Calu3 (cell line): Measurements from ENCODE around the gene BRD2. TPM values are rescaled to one million over a fixed set of nuclear protein-coding genes. Genes with fewer than 3 reads are reported as not detected.

Source experiments
- BruUV-seq: library from RNA; stranded (reverse); fragments of 400-500 nt; replicated peaks from 2 replicates; lab custom pipeline; 2021; lab: Mats Ljungman, UMichigan
- CTCF ChIA-PET: fragments of 300-600 bp; sonication (Branson Sonifier 250); formaldehyde crosslinking; loops from one replicate; lab custom pipeline; 2022; ENCODE audit warnings: antibody characterized with exemption; lab: Charles Lee
- DNase-seq: peaks from one replicate; pipeline ENCODE4 v3.0.0; 2022
- H3K27ac Mint-ChIP-seq: one replicate; pipeline ENCODE4 v1.8.0; 2022; ENCODE audit warnings: mixed read lengths; ENCODE audit not compliant: unreplicated experiment
- H3K27me3 Mint-ChIP-seq: one replicate; pipeline ENCODE4 v1.8.0; 2022; ENCODE audit warnings: mixed read lengths; ENCODE audit not compliant: unreplicated experiment
- H3K36me3 Mint-ChIP-seq: one replicate; pipeline ENCODE4 v1.8.0; 2022; ENCODE audit warnings: mild to moderate bottlenecking, moderate library complexity, mixed read lengths; ENCODE audit not compliant: insufficient read depth, unreplicated experiment
- H3K4me1 Mint-ChIP-seq: one replicate; pipeline ENCODE4 v1.8.0; 2022; ENCODE audit warnings: mild to moderate bottlenecking, low read depth, mixed read lengths; ENCODE audit not compliant: unreplicated experiment
- H3K4me3 Mint-ChIP-seq: one replicate; pipeline ENCODE4 v1.8.0; 2022; ENCODE audit warnings: mild to moderate bottlenecking, low read depth, moderate library complexity, mixed read lengths; ENCODE audit not compliant: unreplicated experiment
- H3K9me3 Mint-ChIP-seq: one replicate; pipeline ENCODE4 v1.8.0; 2022; ENCODE audit warnings: low read depth, mixed read lengths; ENCODE audit not compliant: unreplicated experiment
- intact Hi-C: fragments of 100-400 bp; cut with micrococcal nuclease; formaldehyde crosslinking; loops from one replicate; pipeline ENCODE4 v1.10.0; 2022; ENCODE audit not compliant: unreplicated experiment
- total RNA-seq: library from RNA; stranded (reverse); gene quantifications from 2 replicates; pipeline ENCODE4 v1.2.3, GENCODE V29; 2022
- TF ChIP-seq, protein P1 (sequence below): fragments of 200-600 bp; IDR thresholded peaks from one replicate; pipeline ENCODE4 v1.8.0; 2022; ENCODE audit warnings: antibody characterized with exemption; ENCODE audit not compliant: unreplicated experiment

The BRD2 gene
- total RNA-seq, 1 experiment from 2014 or later: 356 TPM

DNA sequence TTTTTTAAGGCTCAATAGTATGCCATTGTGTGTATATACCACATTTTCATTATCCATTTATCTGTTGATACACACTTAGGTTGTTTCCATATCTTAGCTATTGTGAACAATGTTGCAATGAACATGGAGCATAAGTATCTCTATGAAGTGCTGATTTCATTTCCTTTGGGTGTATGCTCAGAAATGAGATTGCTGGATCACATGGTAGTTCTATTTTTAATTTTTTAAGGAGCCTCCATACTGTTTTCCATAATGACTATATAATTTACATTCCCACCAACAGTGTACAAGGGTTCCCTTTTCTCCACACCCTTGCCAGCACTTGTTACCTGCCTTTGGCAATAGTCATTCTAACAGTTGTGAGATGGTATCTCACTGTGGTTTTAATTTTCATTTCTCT, 56.1 kb downstream of the BRD2 start:
- H3K4me1 Mint-ChIP-seq: peaks cover 16% of the 10 kb centered on the region
- TF ChIP-seq, protein P1, sequence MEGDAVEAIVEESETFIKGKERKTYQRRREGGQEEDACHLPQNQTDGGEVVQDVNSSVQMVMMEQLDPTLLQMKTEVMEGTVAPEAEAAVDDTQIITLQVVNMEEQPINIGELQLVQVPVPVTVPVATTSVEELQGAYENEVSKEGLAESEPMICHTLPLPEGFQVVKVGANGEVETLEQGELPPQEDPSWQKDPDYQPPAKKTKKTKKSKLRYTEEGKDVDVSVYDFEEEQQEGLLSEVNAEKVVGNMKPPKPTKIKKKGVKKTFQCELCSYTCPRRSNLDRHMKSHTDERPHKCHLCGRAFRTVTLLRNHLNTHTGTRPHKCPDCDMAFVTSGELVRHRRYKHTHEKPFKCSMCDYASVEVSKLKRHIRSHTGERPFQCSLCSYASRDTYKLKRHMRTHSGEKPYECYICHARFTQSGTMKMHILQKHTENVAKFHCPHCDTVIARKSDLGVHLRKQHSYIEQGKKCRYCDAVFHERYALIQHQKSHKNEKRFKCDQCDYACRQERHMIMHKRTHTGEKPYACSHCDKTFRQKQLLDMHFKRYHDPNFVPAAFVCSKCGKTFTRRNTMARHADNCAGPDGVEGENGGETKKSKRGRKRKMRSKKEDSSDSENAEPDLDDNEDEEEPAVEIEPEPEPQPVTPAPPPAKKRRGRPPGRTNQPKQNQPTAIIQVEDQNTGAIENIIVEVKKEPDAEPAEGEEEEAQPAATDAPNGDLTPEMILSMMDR: no peak
- intact Hi-C loops: loop anchor here (2.0 kb wide), 1 partner anchor 28 kb away; no protein-coding TSS in a partner anchor
- DNase-seq: no peak
- H3K27ac Mint-ChIP-seq: no peak overlapping the region
- no peak overlapping the region for H3K4me3 Mint-ChIP-seq
- H3K36me3 Mint-ChIP-seq: no peaks in the 10 kb centered on the region
- BruUV-seq: no TSS peak
- peaks cover 41% of the 10 kb centered on the region for H3K27me3 Mint-ChIP-seq
- H3K9me3 Mint-ChIP-seq: no peaks in the 10 kb centered on the region
- CTCF ChIA-PET: interaction anchor here (1.6 kb wide), 1 partner anchor 64 kb away, joined by 3 read pairs; no protein-coding TSS in a partner anchor

DNA sequence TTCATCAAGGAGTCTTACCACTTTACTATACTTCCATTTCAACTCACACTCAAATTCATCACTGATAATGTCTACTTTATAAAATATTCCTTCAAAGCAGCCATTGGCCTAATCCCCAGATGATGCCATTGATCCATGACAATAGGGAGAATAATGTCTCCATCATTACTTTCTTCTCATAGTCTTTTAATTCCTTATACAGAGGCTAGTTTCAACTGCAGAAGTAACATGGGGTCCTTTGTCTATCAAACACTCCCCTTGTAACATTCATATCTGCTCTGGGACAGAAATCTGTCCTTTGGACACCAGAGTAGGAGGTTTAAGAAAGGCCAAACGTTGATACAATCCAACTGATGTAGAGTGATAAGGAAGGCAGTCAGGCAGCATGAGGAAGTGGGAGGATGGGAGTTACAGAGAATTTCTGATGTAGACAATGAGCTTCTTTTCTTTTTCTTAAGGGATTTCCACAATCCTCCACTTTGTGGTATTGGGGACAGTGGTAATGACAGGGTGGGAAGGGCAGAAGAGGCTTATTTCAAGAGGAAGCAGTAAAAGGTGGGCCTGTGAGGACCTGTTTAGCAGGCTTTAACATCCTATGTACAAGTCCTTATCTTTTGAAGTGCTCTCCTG, 59.9 kb downstream of the BRD2 start:
- H3K27ac Mint-ChIP-seq: no peak overlapping the region

GRCh38 chr6:33029328-33030184, 61.2 kb downstream of the BRD2 start:
- DNase-seq: no peak
- Mint-ChIP-seq H3K27me3 (peaks cover 66% of the 10 kb centered on the region), H3K4me3 (no peak overlapping the region), H3K4me1 (peaks cover 20% of the 10 kb centered on the region), H3K27ac (no peak overlapping the region), H3K36me3 (no peaks in the 10 kb centered on the region), H3K9me3 (peaks cover 2% of the 10 kb centered on the region)
- intact Hi-C loops: no loop called here
- TF ChIP-seq, protein P1: no peak
- no TSS peak for BruUV-seq
- CTCF ChIA-PET: interaction anchor here (0.9 to 1.2 kb wide), 3 partner anchors 9 to 58 kb away, joined by 3 to 4 read pairs (median 4); no protein-coding TSS in a partner anchor

More for the DNA sequence above, 59.9 kb downstream of the BRD2 start:
- H3K4me3 Mint-ChIP-seq: no peak overlapping the region
- peaks cover 54% of the 10 kb centered on the region for H3K27me3 Mint-ChIP-seq
- H3K9me3 Mint-ChIP-seq: no peaks in the 10 kb centered on the region
- no peaks in the 10 kb centered on the region for H3K36me3 Mint-ChIP-seq
- CTCF ChIA-PET: interaction anchor here (0.5 to 1.2 kb wide), 2 partner anchors 57 to 218 kb away, joined by 3 read pairs; no protein-coding TSS in a partner anchor
- intact Hi-C loops: no loop called here
- no TSS peak for BruUV-seq
- H3K4me1 Mint-ChIP-seq: peaks cover 20% of the 10 kb centered on the region
- DNase-seq: no peak
- TF ChIP-seq, protein P1: no peak

- Mint-ChIP-seq H3K4me1 (peaks cover 20% of the 10 kb centered on the region), H3K9me3 (peaks cover 2% of the 10 kb centered on the region), H3K27me3 (peaks cover 73% of the 10 kb centered on the region), H3K4me3 (no peak overlapping the region), H3K36me3 (no peaks in the 10 kb centered on the region), H3K27ac (no peak overlapping the region)
- no TSS peak for BruUV-seq
- intact Hi-C loops: no loop called here
- TF ChIP-seq, protein P1: no peak
- no peak for DNase-seq
- CTCF ChIA-PET: no interaction called here
Measured at GRCh38 chr6:33030245-33030644, 61.9 kb downstream of the BRD2 start.

Other genes starting within 250 kb of the BRD2 start
- gene HLA-DQA2, start 227.2 kb upstream of the BRD2 start, total RNA-seq: 2.1 and 2.4 TPM in 2 replicates
- 0.38 and 0.39 TPM in 2 replicates for gene HLA-DQB2, start 205.1 kb upstream of the BRD2 start, total RNA-seq
- 0.97 and 2.2 TPM in 2 replicates for gene HLA-DOB, start 151.6 kb upstream of the BRD2 start, total RNA-seq
- 180 and 279 TPM in 2 replicates for gene TAP2, start 129.9 kb upstream of the BRD2 start, total RNA-seq
- gene PSMB8, start 124.5 kb upstream of the BRD2 start, total RNA-seq: 123 and 196 TPM in 2 replicates
- gene TAP1, start 114.9 kb upstream of the BRD2 start, total RNA-seq: 75.1 and 141 TPM in 2 replicates
- 120 and 201 TPM in 2 replicates for gene PSMB9, start 114.4 kb upstream of the BRD2 start, total RNA-seq
- 32.4 and 35.9 TPM in 2 replicates for gene HLA-DMB, start 27.6 kb upstream of the BRD2 start, total RNA-seq
- gene HLA-DMA, start 15.5 kb upstream of the BRD2 start, total RNA-seq: 98.0 and 104 TPM in 2 replicates
- 1.7 and 4.1 TPM in 2 replicates for gene HLA-DOA, start 41.0 kb downstream of the BRD2 start, total RNA-seq
- 29.2 and 46.4 TPM in 2 replicates for gene HLA-DPA1, start 105.1 kb downstream of the BRD2 start, total RNA-seq
- gene HLA-DPB1, start 107.4 kb downstream of the BRD2 start, total RNA-seq: 12.0 and 18.3 TPM in 2 replicates
- 1.8 TPM in 2 replicates for gene COL11A2, start 223.9 kb downstream of the BRD2 start, total RNA-seq
- 78.2 and 78.3 TPM in 2 replicates for gene RXRB, start 232.1 kb downstream of the BRD2 start, total RNA-seq
- gene SLC39A7, start 232.3 kb downstream of the BRD2 start, total RNA-seq: 188 and 201 TPM in 2 replicates
- 40.4 and 41.7 TPM in 2 replicates for gene HSD17B8, start 236.1 kb downstream of the BRD2 start, total RNA-seq
- gene RING1, start 239.9 kb downstream of the BRD2 start, total RNA-seq: 53.9 and 58.9 TPM in 2 replicates